Suppressor macrophage treated with lipopolysaccharide for 4 hours (primary cell): ENCODE results near the gene PPP2R5D.
A peak's percentile ranks its signal among the peaks of the same experiment; 100 is the strongest.
"Not testable (repeated sequence)": the region's sequence is repeated elsewhere in the genome, so short reads cannot be mapped to it uniquely, and the experiment has no call there.

Source experiments
- DNase-seq: peaks from one replicate; pipeline ENCODE4 v3.0.0-alpha.2; 2020

Gene PPP2R5D

DNA sequence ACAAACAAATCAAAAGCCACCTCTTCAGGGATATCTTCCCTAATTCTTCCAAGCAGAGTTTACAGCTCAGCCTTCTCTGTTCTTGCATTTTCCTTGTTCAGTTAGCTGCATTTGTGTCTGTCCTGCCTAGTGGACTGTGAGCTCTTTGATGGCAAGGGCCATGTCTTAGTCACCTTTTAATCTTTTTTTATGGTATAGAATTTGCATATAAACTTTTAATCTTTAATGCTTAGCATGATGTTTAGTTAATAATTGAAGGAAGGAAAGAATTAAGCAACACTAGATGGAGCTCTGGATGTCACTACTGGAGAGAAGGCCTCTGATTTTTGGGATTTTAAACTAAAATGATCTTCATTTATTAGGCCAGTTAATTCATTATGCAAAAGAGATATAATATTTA is 12.1 kb downstream of the PPP2R5D start:
- DNase-seq = no peak

- DNase-seq = not testable (repeated sequence)
Measured at GRCh38 chr6:42998205-42998604, 13.8 kb downstream of the PPP2R5D start.

DNA sequence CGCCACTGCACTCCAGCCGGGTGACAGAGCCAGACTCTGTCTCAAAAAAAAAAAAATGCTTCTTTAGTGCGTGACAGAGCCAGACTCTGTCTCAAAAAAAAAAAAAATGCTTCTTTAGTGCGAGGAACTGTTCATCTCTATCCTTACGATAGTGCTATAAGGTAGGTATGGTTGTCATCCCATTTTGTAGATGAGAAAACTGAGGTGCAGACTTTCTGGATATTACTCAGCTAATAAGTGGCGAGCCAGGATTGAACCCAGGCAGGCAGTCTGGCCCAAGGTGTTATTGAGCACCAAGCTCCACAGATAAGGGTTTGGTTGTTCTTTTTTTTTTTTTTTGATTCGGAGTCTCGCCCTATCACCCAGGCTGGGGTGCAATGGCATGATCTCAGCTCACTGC is 17.5 kb downstream of the PPP2R5D start:
- DNase-seq = no peak

DNA sequence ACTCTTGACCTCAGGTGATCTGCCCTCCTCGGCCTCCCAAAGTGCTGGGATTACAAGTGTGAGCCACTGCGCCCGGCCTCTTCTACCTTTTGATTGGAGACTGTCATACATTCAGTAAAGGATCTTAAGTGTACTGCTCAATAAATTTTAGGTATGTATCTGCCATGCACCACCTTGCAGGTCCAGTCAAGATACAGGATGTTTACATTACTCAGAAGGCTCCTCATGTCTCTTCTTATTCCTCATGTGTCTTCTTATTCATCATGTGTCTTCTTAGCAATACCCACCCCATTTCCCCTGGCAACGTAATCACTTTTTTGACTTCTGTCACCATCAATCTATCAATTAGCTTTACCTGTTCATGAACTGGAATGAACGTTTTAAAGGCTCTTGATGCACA is 21.5 kb downstream of the PPP2R5D start:
- DNase-seq = no peak

GRCh38 chr6:43006251-43006650 is 21.9 kb downstream of the PPP2R5D start:
- no peak for DNase-seq

DNA sequence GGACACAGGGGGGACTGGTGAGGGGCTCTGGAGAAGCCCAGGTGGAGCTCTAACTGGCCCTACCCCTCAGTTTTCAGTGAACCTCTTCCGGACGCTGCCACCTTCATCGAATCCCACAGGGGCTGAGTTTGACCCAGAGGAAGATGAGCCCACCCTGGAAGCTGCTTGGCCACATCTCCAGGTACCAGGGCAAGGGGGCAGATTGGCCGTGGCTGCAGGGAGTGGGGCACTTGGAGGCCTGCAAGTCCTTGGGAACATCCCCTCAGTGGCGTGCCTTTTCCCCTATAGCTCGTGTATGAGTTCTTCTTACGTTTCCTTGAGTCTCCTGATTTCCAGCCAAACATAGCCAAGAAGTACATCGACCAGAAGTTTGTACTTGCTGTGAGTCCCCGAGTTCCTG is 22.8 kb downstream of the PPP2R5D start:
- no peak for DNase-seq

GRCh38 chr6:43009124-43009523 is 24.8 kb downstream of the PPP2R5D start:
- peak; percentile 27 for DNase-seq

DNA sequence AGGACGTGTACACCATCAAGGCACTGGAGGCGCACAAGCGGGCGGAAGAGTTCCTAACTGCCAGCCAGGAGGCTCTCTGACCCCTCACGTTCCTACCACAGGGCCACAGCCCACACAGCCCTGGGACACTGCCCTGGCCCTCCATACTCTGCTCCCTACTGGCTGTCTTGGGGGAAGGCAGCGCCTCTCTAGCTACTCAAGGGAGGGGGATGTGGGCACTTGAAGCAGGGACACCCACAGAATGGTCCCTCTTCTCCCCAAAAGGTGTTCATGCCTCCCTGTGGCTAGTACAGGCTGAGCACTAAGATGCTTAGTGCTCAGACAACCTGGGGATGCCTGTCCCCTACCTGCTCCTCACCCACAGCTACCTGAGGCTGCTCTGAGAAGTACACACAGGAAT is 26.8 kb downstream of the PPP2R5D start:
- DNase-seq = no peak

DNA sequence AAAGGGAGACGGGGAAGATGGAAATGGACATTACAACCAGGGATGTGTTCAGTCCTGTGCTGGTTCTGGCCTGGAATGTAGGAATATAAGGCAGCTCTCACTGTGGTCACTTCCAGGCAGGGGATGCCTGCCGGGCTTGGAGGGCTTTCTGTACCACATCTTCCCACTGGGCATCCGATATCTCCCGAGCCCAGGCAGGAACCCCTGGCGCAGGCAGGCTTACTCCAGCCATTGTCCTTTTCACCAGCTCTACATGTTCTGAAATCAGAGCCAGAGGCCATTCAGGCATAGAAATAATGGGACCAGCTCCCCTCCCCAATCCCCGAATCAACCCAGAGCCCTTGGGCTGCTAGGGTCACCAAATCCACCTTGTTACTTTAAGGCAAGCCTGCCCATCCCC is 28.0 kb downstream of the PPP2R5D start:
- DNase-seq = no peak

GRCh38 chr6:43013097-43013842 is 28.9 kb downstream of the PPP2R5D start:
- peak; percentile 7 for DNase-seq

DNA sequence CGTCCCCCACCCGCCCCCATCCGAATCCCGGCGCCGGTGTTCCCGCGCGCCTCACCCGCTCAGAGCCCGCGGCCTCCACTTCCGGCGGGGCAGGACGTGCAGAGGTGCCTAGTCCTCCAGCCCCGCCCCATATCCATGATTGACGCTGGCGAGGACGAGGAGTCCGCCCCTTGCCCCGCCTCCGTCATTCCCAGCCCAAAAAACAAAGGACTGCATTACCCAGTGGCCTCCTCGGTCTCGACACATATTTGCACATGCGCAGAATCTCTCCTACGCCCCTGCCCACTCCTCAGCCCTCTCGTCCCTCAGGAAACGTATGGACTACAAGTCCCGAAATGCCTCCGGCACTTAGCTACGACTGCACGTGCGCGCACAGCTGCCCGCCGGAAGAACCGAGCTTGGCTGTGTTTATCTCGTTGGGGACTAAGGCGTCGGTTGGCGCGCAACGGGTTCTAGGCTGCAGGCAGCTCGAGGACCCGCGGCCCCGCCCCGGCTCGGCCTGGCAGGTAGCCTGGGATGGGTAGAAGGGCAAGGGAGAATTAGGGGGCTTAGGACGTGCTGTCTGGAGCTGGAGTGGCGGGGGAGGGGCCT is 29.6 kb downstream of the PPP2R5D start, which contains the start of the genes KLHDC3 and MEA1:
Gene KLHDC3, plus strand, starts transcription at position 407 of the 591 bp plus-strand sequence. CDS start 2,944 bp downstream, outside the sequence.
Gene MEA1, minus strand, starts transcription at position 104 of the 591 bp plus-strand sequence. CDS start 133 bp downstream, outside the sequence.
- peak; percentile 100 for DNase-seq

DNA sequence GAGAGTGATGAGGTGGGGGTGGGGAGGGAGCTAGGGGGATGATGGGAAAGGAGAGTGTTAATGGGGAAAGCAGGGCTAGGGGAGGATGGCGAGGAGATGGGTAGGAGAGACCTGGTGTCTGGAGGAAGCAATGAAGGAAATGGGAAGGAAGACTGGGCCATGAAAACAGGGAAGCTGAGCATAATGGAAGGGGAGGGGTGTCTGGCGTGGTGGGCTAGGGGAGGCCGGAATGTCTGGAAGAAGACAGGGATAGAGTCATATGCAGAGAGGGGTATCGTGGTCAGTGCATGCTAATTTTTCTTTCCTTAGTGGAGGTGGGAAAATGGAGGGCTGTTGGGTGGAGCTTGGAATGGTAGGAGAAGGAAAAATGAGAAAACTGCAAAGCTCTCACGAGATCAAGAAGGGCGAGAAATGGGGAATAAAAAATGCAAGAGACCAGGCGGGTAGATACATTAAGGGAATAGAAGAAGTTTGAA is 30.1 kb downstream of the PPP2R5D start:
- peak; percentile 14 for DNase-seq

GRCh38 chr6:43016176-43016942 is 32.0 kb downstream of the PPP2R5D start:
- DNase-seq = peak; percentile 8

GRCh38 chr6:43016943-43017334 is 32.6 kb downstream of the PPP2R5D start:
- no peak for DNase-seq

DNA sequence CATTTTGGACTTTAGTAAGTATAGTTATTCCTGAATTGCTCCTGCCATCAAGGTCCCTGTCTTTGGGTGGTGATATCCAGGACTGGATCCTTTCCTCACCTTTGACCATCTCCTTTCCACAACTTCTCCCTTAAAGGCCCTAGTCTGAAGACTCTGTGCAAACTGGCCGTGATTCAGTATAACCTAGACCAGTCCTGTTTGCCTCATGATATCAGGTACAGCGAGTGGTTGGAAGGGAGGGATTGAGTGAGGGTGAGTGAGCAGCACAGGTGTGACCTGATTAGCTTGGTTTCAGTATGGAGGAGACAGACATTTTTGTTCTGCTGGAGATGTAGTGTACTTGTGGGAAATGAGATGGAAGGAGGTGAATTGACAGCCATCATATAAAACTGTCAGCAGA is 34.8 kb downstream of the PPP2R5D start:
- DNase-seq = no peak

- DNase-seq = no peak
Measured at GRCh38 chr6:43020052-43020705, 35.8 kb downstream of the PPP2R5D start.

DNA sequence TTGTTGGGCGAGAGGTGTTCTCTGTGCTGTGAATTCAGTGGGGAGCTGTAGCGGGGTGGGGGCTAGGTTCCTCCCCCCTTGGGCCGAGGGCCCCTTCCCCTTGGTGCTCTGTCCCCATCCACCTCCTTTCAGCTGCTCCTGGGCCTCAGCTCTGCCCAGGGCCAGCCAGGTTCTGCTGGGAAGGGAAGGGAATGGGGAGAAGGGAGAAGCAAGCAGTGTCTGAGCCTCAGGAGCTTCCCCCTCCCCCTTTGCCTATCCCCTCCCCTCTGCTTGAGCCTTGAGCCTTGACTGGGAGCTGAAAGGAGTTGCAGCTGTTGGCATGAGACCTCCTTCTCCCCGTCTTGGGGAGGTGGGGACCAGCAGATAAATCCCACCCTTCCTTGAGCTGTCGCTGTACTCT is 36.5 kb downstream of the PPP2R5D start:
- no peak for DNase-seq

DNA sequence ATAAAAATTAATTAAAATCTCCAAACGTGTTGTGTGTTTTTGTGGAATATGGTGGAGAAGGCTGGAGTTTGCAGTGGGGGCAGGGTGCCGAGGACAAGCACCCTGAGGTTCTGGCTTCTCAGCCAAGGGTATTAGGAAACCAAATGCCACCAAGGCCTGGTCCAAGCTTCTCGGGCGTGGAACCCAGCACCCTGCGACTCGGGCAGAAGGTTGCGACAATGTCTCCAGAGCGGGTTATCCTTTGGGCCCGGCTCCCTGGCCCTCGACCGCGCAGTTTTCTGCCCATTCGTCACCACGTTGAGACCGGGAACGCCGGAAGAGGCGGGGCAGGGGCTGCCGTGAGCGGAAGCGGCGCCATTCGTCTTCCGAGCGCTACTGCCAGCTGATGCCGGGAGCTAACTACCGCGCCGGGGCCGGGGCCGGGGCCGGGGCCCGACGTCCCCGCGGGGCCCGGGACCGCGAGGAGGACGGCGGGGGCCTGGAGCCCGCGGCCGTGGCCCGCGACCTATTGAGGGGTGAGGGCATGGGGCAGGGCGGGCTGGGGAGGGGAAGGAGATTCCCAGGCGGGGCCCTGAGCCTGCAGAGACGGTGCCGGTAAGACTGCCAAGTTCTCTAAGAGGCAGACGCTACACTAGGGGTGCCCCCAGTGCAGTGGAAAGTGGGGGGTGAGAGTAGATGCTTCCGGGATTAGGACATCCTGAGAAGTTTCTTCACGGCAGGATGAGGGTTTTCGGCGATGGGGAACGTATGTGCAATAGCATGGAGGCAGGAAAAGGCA is 37.1 kb downstream of the PPP2R5D start, which contains the start of gene RRP36:
Gene RRP36, plus strand, starts transcription at position 354 of the 778 bp plus-strand sequence. Its CDS starts 32 bp downstream, at position 386.
- peak; percentile 84 for DNase-seq

GRCh38 chr6:43024436-43024835 is 40.1 kb downstream of the PPP2R5D start:
- no peak for DNase-seq

- DNase-seq = no peak
Measured at GRCh38 chr6:43026365-43026764, 42.0 kb downstream of the PPP2R5D start.

GRCh38 chr6:43029120-43029519 is 44.8 kb downstream of the PPP2R5D start:
- no peak for DNase-seq

DNA sequence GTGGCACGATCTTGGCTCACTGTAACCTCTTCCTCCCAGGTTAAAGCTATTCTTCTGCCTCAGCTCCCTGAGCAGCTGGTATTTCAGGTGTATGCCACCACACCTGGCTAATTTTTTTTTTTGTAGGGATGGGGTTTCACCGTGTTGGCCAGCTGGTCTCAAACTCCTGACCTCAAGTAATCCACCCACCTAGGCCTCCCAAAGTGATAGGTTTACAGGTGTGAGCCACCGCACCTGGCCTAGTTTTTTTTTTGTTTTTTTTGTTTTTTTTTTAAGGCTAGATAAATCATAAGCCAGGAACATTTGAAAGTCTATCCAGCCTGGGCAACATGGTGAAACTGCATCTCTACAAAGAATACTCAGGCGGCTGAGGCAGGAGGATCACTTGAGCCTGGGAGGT is 48.0 kb downstream of the PPP2R5D start:
- no peak for DNase-seq
